ENCODE data around the gene AP1G2. TPM values are rescaled to one million over a fixed set of nuclear protein-coding genes. Genes with fewer than 3 reads are reported as not detected.
"Not testable (repeated sequence)": the region's sequence is repeated elsewhere in the genome, so short reads cannot be mapped to it uniquely, and the experiment has no call there.

Gene AP1G2
- total RNA-seq, 4 donors from 2014 or later: 15.9 to 30.2 (median 20.0) TPM

GRCh38 chr14:23537351-23538049, 30.1 kb downstream of the AP1G2 start:
- WGBS: 69% methylated on average over 13 of the region's 13 CpGs
- no peaks in the 10 kb centered on the region for H3K9me3 ChIP-seq
- DNase-seq (ENCODE audit: extremely low spot score): no peak
- TF ChIP-seq EP300 (IDR thresholded peaks at IDR 0.05): no peak
- no peak for TF ChIP-seq CTCF (IDR thresholded peaks at IDR 0.05)
- no peak overlapping the region for H3K4me3 ChIP-seq
- H3K36me3 ChIP-seq: peaks cover 0 to 19% (median 3%) of the 10 kb centered on the region in 4 donors
- intact Hi-C loops (cut with DNase I): no loop called here
- peaks cover 0 to 12% (median 2%) of the 10 kb centered on the region in 4 donors for H3K4me1 ChIP-seq
- H3K27me3 ChIP-seq: no peaks in the 10 kb centered on the region
- H3K27ac ChIP-seq (replicated peaks in 1 of 4): no peak overlapping the region

GRCh38 chr14:23536906-23537305, 30.7 kb downstream of the AP1G2 start:
- H3K4me1 ChIP-seq: peaks cover 0 to 12% (median 2%) of the 10 kb centered on the region in 4 donors
- DNase-seq (ENCODE audit: extremely low spot score); H3K27me3 ChIP-seq; H3K4me3 ChIP-seq; H3K9me3 ChIP-seq; intact Hi-C loops (cut with DNase I); H3K27ac ChIP-seq (replicated peaks in 1 of 4): not testable (repeated sequence)
- 80% methylated on average over 6 of the region's 6 CpGs for WGBS
- peaks cover 0 to 19% (median 3%) of the 10 kb centered on the region in 4 donors for H3K36me3 ChIP-seq

- 97% methylated on average over 2 of the region's 2 CpGs for WGBS
- TF ChIP-seq CTCF (IDR thresholded peaks at IDR 0.05) (no peak), POLR2AphosphoS5 (IDR thresholded peaks at IDR 0.05) (no peak), POLR2A (IDR thresholded peaks at IDR 0.05; ENCODE audit: low read depth) (no peak), EP300 (IDR thresholded peaks at IDR 0.05) (no peak)
- Histone ChIP-seq H3K4me1 (peaks cover 0 to 12% (median 2%) of the 10 kb centered on the region in 4 donors), H3K27ac (replicated peaks in 1 of 4) (no peak overlapping the region), H3K36me3 (peaks cover 0 to 19% (median 3%) of the 10 kb centered on the region in 4 donors), H3K4me3 (no peak overlapping the region), H3K9me3 (no peaks in the 10 kb centered on the region), H3K27me3 (no peaks in the 10 kb centered on the region)
- intact Hi-C loops (cut with DNase I): no loop called here
- no peak for DNase-seq (ENCODE audit: extremely low spot score)
Measured at GRCh38 chr14:23536494-23536893, 31.1 kb downstream of the AP1G2 start.

GRCh38 chr14:23535943-23536342, 31.6 kb downstream of the AP1G2 start:
- 88% methylated on average over 4 of the region's 4 CpGs for WGBS
- Histone ChIP-seq H3K4me3 (no peak overlapping the region), H3K27me3 (no peaks in the 10 kb centered on the region), H3K9me3 (no peaks in the 10 kb centered on the region), H3K36me3 (peaks cover 0 to 19% (median 3%) of the 10 kb centered on the region in 4 donors), H3K4me1 (peaks cover 0 to 12% (median 2%) of the 10 kb centered on the region in 4 donors), H3K27ac (replicated peaks in 1 of 4) (no peak overlapping the region)
- intact Hi-C loops (cut with DNase I): no loop called here
- TF ChIP-seq EP300 (IDR thresholded peaks at IDR 0.05) (no peak), POLR2AphosphoS5 (IDR thresholded peaks at IDR 0.05) (no peak), CTCF (IDR thresholded peaks at IDR 0.05) (no peak), POLR2A (IDR thresholded peaks at IDR 0.05; ENCODE audit: low read depth) (no peak)
- no peak for DNase-seq (ENCODE audit: extremely low spot score)

- no peaks in the 10 kb centered on the region for H3K27me3 ChIP-seq
- H3K27ac ChIP-seq (replicated peaks in 1 of 4): no peak overlapping the region
- no peaks in the 10 kb centered on the region for H3K9me3 ChIP-seq
- 80% methylated on average over 7 of the region's 16 CpGs for WGBS
- TF ChIP-seq POLR2A (IDR thresholded peaks at IDR 0.05; ENCODE audit: low read depth): no peak
- TF ChIP-seq CTCF (IDR thresholded peaks at IDR 0.05): no peak
- no peak for TF ChIP-seq POLR2AphosphoS5 (IDR thresholded peaks at IDR 0.05)
- no peak for TF ChIP-seq EP300 (IDR thresholded peaks at IDR 0.05)
- no peak overlapping the region for H3K4me3 ChIP-seq
- DNase-seq (ENCODE audit: extremely low spot score): no peak
- peaks cover 0 to 19% (median 3%) of the 10 kb centered on the region in 4 donors for H3K36me3 ChIP-seq
- H3K4me1 ChIP-seq: peaks cover 0 to 3% (median 0%) of the 10 kb centered on the region in 4 donors
- intact Hi-C loops (cut with DNase I): no loop called here
Measured at GRCh38 chr14:23533652-23534435, 33.7 kb downstream of the AP1G2 start.

All from esophagus muscularis mucosa (tissue), 4 donors.